HG02884 (cell line): ENCODE measurements around the gene TPPP.
"Not testable (repeated sequence)": the region's sequence is repeated elsewhere in the genome, so short reads cannot be mapped to it uniquely, and the experiment has no call there.

Experiments
- ATAC-seq: cut with Tn5 transposase; IDR thresholded peaks from one replicate; pipeline ENCODE4 v1.9.1; 2021; ENCODE audit warnings: mild to moderate bottlenecking, moderate library complexity; ENCODE audit not compliant: unreplicated experiment

The TPPP gene

GRCh38 chr5:679166-679895, 13.8 kb downstream of the TPPP start:
- not testable (repeated sequence) for ATAC-seq

GRCh38 chr5:678521-678920, 14.6 kb downstream of the TPPP start:
- ATAC-seq: not testable (repeated sequence)

- ATAC-seq: no peak
Observed at GRCh38 chr5:677131-678101, 15.7 kb downstream of the TPPP start.

- no peak for ATAC-seq
Observed at GRCh38 chr5:676699-677076, 16.5 kb downstream of the TPPP start.

- ATAC-seq: no peak
Observed at GRCh38 chr5:675871-676698, 17.1 kb downstream of the TPPP start.

GRCh38 chr5:675111-675870, 17.9 kb downstream of the TPPP start:
- no peak for ATAC-seq

- ATAC-seq: no peak
Observed at GRCh38 chr5:674630-675011, 18.5 kb downstream of the TPPP start.

GRCh38 chr5:673831-674629, 19.1 kb downstream of the TPPP start:
- no peak for ATAC-seq

- ATAC-seq: no peak
Observed at GRCh38 chr5:673161-673830, 19.9 kb downstream of the TPPP start.

GRCh38 chr5:672329-673160, 20.6 kb downstream of the TPPP start:
- ATAC-seq: no peak

GRCh38 chr5:671459-672328, 21.5 kb downstream of the TPPP start:
- ATAC-seq: peak; percentile 64

- no peak for ATAC-seq
Observed at GRCh38 chr5:670396-671270, 22.5 kb downstream of the TPPP start.

GRCh38 chr5:669842-670395, 23.2 kb downstream of the TPPP start:
- ATAC-seq: no peak

- ATAC-seq: no peak
Observed at GRCh38 chr5:669111-669841, 23.9 kb downstream of the TPPP start.

- ATAC-seq: no peak
Observed at GRCh38 chr5:668283-668995, 24.7 kb downstream of the TPPP start.
